NCI-H1694 treated with DMSO at 0.1 percent for 48 hours (cell line): ENCODE data around the gene CALB2.
"Not testable (repeated sequence)": the region's sequence is repeated elsewhere in the genome, so short reads cannot be mapped to it uniquely, and the experiment has no call there.

ENCODE experiments used
- DNase-seq: peaks from one replicate; lab custom pipeline; 2025; lab: John Stamatoyannopoulos, UW

CALB2 gene

GRCh38 chr16:71358464-71358998, at the start of gene CALB2:
Gene CALB2 (plus strand): TSS chr16:71358723. CDS start chr16:71358793, 70 bp downstream.
- DNase-seq = peak; percentile 46

GRCh38 chr16:71311553-71312158, 46.9 kb upstream of the CALB2 start:
- peak; percentile 44 for DNase-seq

- DNase-seq = not testable (repeated sequence)
Measured at GRCh38 chr16:71313591-71313990, 44.9 kb upstream of the CALB2 start.

GRCh38 chr16:71315269-71315668, 43.3 kb upstream of the CALB2 start:
- no peak for DNase-seq

- DNase-seq = no peak
Measured at GRCh38 chr16:71319999-71320398, 38.5 kb upstream of the CALB2 start.

- no peak for DNase-seq
Measured at GRCh38 chr16:71327720-71328119, 30.8 kb upstream of the CALB2 start.

GRCh38 chr16:71328151-71328550, 30.4 kb upstream of the CALB2 start:
- DNase-seq = no peak

- no peak for DNase-seq
Measured at GRCh38 chr16:71337631-71338030, 20.9 kb upstream of the CALB2 start.

GRCh38 chr16:71338193-71338592, 20.3 kb upstream of the CALB2 start:
- DNase-seq = no peak

GRCh38 chr16:71338632-71339031, 19.9 kb upstream of the CALB2 start:
- no peak for DNase-seq

- DNase-seq = no peak
Measured at GRCh38 chr16:71339236-71340171, 19.0 kb upstream of the CALB2 start.

GRCh38 chr16:71340406-71340805, 18.1 kb upstream of the CALB2 start:
- DNase-seq = no peak

- no peak for DNase-seq
Measured at GRCh38 chr16:71341881-71342280, 16.6 kb upstream of the CALB2 start.

GRCh38 chr16:71343078-71343477, 15.4 kb upstream of the CALB2 start:
- no peak for DNase-seq

GRCh38 chr16:71344315-71344905, 14.1 kb upstream of the CALB2 start:
- no peak for DNase-seq

GRCh38 chr16:71345031-71345430, 13.5 kb upstream of the CALB2 start:
- DNase-seq = no peak

- DNase-seq = no peak
Measured at GRCh38 chr16:71347146-71347545, 11.4 kb upstream of the CALB2 start.

GRCh38 chr16:71348262-71349085, 10.0 kb upstream of the CALB2 start:
- DNase-seq = no peak

- no peak for DNase-seq
Measured at GRCh38 chr16:71350821-71351557, 7.5 kb upstream of the CALB2 start.

GRCh38 chr16:71351558-71351901, 7.0 kb upstream of the CALB2 start:
- DNase-seq = no peak

GRCh38 chr16:71352466-71352865, 6.1 kb upstream of the CALB2 start:
- no peak for DNase-seq
